Renal cortex interstitium (tissue), 11 donors: ENCODE data around the gene OGDH. TPM values are rescaled to one million over a fixed set of nuclear protein-coding genes. Genes with fewer than 3 reads are reported as not detected.
"Not testable (repeated sequence)": the region's sequence is repeated elsewhere in the genome, so short reads cannot be mapped to it uniquely, and the experiment has no call there.

Source experiments
- DNase-seq, 11 donors: peaks; one replicate each; pipeline ENCODE4 v3.0.0-alpha.2; 2013; ENCODE audit warnings: low read depth in 9 of 11, low spot score in 4 of 11; ENCODE audit errors: extremely low read depth in 1 of 11
- polyA plus RNA-seq, 3 donors: library from polyadenylated mRNA; unstranded; fragments of 120-200 nt; gene quantifications; one replicate each; pipeline ENCODE4 v1.2.1, GENCODE V29; 2013; ENCODE audit not compliant: insufficient read length in 3 of 3

Gene OGDH
- polyA plus RNA-seq, 3 donors = 81.6 to 93.6 (median 84.2) TPM

- DNase-seq = no peak
Measured at GRCh38 chr7:44689427-44689826, 83.0 kb downstream of the OGDH start.

- DNase-seq = no peak
Measured at GRCh38 chr7:44693641-44694313, 87.3 kb downstream of the OGDH start.

GRCh38 chr7:44694326-44694725 is 87.9 kb downstream of the OGDH start:
- no peak for DNase-seq

- DNase-seq = no peak
Measured at GRCh38 chr7:44694766-44695165, 88.3 kb downstream of the OGDH start.

GRCh38 chr7:44695756-44696155 is 89.3 kb downstream of the OGDH start:
- no peak for DNase-seq

- DNase-seq = no peak
Measured at GRCh38 chr7:44696728-44697127, 90.3 kb downstream of the OGDH start.

GRCh38 chr7:44697136-44698045 is 91.0 kb downstream of the OGDH start:
- DNase-seq = no peak

GRCh38 chr7:44698046-44698580 is 91.7 kb downstream of the OGDH start:
- DNase-seq = no peak

- DNase-seq = not testable (repeated sequence)
Measured at GRCh38 chr7:44699598-44699997, 93.2 kb downstream of the OGDH start.

GRCh38 chr7:44700322-44700721 is 93.9 kb downstream of the OGDH start:
- no peak for DNase-seq

- not testable (repeated sequence) for DNase-seq
Measured at GRCh38 chr7:44703391-44703790, 97.0 kb downstream of the OGDH start.

GRCh38 chr7:44703921-44704320 is 97.5 kb downstream of the OGDH start:
- DNase-seq = no peak

GRCh38 chr7:44705434-44705833 is 99.0 kb downstream of the OGDH start:
- DNase-seq = no peak

- no peak for DNase-seq
Measured at GRCh38 chr7:44706788-44707557, 100.5 kb downstream of the OGDH start.

- DNase-seq = no peak
Measured at GRCh38 chr7:44707558-44708230, 101.3 kb downstream of the OGDH start.

- DNase-seq = no peak
Measured at GRCh38 chr7:44709011-44709915, 102.8 kb downstream of the OGDH start.

GRCh38 chr7:44709945-44710596 is 103.6 kb downstream of the OGDH start:
- DNase-seq = no peak
